ENCODE measurements around the gene AFTPH.

- TF ChIP-seq POLR2A (IDR thresholded peaks at IDR 0.05) (no peak), CTCF (IDR thresholded peaks at IDR 0.05) (no peak)
Measured at GRCh38 chr2:64525317-64525613, 1.1 kb downstream of the AFTPH start.

All from testis (tissue), 2 donors.